ENCODE measurements around the gene ACTL7A. TPM values are rescaled to one million over a fixed set of nuclear protein-coding genes. Genes with fewer than 3 reads are reported as not detected.

The ACTL7A gene
- total RNA-seq, 2 donors from 2014 or later, result not detected

DNA sequence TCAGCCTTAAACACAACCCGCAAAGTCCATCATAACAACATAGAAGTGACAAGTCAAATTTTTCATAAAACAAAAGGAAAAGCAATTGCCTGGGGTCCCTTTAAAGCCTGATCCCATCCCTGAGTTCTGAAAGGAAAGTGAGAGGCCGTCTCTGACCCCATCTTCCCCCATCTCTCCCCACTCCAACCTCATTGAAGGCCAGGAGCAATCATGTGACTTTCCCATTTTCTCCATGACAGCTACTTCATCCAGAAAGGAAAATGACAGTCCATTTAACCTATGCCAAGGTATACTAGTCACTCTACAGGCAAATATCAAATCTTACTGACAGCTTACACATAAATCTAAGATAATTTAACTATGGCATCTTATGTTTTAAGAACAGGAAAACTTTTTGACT is 15.5 kb downstream of the ACTL7A start:
- no peaks in the 10 kb centered on the region for H3K4me1 ChIP-seq
- no peak overlapping the region for H3K27ac ChIP-seq
- no peaks in the 10 kb centered on the region for H3K27me3 ChIP-seq
- peaks cover 14% of the 10 kb centered on the region for H3K36me3 ChIP-seq
- H3K4me3 ChIP-seq, result no peak overlapping the region
- intact Hi-C loops (cut with DNase I), result no loop called here
- no peak overlapping the region for H3K9ac ChIP-seq (ENCODE audit: low read depth in 2 of 2, low read length in 2 of 2)
- TF ChIP-seq, protein P1, sequence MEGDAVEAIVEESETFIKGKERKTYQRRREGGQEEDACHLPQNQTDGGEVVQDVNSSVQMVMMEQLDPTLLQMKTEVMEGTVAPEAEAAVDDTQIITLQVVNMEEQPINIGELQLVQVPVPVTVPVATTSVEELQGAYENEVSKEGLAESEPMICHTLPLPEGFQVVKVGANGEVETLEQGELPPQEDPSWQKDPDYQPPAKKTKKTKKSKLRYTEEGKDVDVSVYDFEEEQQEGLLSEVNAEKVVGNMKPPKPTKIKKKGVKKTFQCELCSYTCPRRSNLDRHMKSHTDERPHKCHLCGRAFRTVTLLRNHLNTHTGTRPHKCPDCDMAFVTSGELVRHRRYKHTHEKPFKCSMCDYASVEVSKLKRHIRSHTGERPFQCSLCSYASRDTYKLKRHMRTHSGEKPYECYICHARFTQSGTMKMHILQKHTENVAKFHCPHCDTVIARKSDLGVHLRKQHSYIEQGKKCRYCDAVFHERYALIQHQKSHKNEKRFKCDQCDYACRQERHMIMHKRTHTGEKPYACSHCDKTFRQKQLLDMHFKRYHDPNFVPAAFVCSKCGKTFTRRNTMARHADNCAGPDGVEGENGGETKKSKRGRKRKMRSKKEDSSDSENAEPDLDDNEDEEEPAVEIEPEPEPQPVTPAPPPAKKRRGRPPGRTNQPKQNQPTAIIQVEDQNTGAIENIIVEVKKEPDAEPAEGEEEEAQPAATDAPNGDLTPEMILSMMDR (IDR thresholded peaks at IDR 0.05), result no peak
- no peaks in the 10 kb centered on the region for H3K9me3 ChIP-seq
- DNase-seq, result no peak

DNA sequence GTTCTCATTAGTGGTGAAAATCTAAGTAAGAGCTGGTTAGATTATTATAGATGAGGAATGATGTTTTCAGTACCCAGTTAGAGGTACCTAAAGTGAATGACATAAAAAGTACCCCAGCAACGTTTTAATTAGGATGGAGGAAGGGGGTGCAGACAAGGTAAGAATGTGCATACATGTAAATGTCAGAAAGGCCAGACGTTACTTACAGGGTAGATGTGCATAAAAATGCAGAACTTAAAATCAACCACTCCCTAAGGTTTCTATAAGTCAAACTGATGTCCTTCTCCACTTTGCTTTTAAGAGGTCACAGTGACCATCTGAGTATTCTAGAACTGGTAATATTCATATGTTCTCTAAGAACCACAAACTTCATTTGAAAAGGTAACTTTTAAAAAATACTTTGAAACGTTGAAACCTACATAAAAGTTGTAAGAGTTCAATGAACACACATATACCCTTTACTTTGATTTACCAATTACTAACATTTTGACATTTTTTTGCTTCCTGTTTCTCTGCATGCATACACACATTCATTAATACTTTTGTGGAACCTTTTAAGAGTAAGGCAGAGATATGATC is 18.8 kb downstream of the ACTL7A start:
- intact Hi-C loops (cut with DNase I), result no loop called here
- H3K36me3 ChIP-seq, result peaks cover 14% of the 10 kb centered on the region
- H3K9ac ChIP-seq (ENCODE audit: low read depth in 2 of 2, low read length in 2 of 2), result no peak overlapping the region

DNA sequence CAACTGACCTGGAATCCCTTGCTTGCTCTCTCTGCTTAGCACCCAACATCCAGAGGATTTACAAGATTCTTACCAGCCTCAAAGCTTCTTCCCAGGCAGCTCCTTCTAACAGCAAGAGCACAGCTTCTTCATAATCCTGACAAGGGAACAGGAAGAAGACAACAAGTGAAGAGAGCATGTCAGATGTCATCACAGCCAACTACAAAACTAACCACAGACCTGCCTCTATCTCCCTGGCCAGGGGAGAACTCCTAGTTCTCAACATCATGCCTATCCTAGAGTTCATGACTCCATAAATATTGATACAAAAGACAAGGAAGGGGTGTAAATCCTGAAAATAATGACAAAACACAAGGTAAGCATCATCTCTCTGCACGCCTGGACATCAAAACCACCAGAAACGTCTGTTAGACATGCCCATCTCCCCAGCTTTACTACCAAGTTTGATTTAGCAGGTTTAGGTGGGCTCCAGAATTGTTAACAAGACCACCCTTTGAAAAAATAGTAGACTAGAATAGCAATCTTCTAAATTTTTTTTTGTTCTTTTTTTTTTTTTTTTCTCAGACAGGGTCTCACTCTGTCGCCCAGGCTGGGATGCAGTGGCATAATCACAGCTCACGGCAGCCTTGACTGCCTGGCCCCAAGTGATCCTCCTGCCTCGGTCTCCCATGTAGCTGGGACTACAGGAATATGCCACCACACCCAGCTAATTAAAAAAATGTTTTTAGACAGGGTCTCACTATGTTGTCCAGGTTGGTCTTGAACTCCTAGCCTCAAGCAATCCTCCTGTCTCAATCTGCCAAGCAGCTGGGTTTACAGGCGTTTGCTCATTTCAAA is 20.2 kb downstream of the ACTL7A start:
- H3K4me3 ChIP-seq, result no peak overlapping the region
- TF ChIP-seq, protein P1 (IDR thresholded peaks at IDR 0.05), result no peak
- peaks cover 14% of the 10 kb centered on the region for H3K36me3 ChIP-seq
- H3K27me3 ChIP-seq, result no peaks in the 10 kb centered on the region
- H3K4me1 ChIP-seq, result no peaks in the 10 kb centered on the region
- no peak overlapping the region for H3K27ac ChIP-seq
- intact Hi-C loops (cut with DNase I), result no loop called here
- H3K9ac ChIP-seq (ENCODE audit: low read depth in 2 of 2, low read length in 2 of 2), result no peak overlapping the region
- no peak for DNase-seq
- no peaks in the 10 kb centered on the region for H3K9me3 ChIP-seq

More for the DNA sequence above, 18.8 kb downstream of the ACTL7A start:
- TF ChIP-seq, protein P1 (IDR thresholded peaks at IDR 0.05), result no peak
- Histone ChIP-seq H3K4me3 (no peak overlapping the region), H3K9me3 (no peaks in the 10 kb centered on the region), H3K27ac (no peak overlapping the region), H3K27me3 (no peaks in the 10 kb centered on the region), H3K4me1 (no peaks in the 10 kb centered on the region)
- no peak for DNase-seq

DNA sequence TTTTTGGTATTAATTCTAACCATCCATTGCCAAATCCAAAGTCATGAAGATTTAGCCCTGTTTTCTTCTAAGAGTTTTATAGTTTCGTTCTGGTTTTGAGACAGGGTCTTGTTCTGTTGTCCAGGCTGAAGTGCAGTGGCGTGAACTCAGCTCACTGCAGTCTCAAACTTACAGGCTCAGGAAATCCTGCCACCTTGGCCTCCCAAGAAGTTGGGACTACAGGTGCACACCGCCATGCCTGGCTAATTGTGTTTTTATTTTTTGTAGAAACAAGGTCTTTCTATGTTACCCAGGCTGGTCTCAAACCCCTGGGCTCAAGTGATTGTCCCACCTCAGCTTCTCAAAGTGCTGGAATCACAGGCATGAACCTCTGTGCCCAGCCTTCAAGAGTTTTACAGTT is 21.0 kb downstream of the ACTL7A start:
- Histone ChIP-seq H3K27me3 (no peaks in the 10 kb centered on the region), H3K27ac (no peak overlapping the region), H3K4me3 (no peak overlapping the region), H3K9me3 (no peaks in the 10 kb centered on the region), H3K4me1 (no peaks in the 10 kb centered on the region), H3K36me3 (peaks cover 9% of the 10 kb centered on the region), H3K9ac (ENCODE audit: low read depth in 2 of 2, low read length in 2 of 2) (no peak overlapping the region)
- intact Hi-C loops (cut with DNase I), result no loop called here
- no peak for DNase-seq
- TF ChIP-seq, protein P1 (IDR thresholded peaks at IDR 0.05), result no peak

DNA sequence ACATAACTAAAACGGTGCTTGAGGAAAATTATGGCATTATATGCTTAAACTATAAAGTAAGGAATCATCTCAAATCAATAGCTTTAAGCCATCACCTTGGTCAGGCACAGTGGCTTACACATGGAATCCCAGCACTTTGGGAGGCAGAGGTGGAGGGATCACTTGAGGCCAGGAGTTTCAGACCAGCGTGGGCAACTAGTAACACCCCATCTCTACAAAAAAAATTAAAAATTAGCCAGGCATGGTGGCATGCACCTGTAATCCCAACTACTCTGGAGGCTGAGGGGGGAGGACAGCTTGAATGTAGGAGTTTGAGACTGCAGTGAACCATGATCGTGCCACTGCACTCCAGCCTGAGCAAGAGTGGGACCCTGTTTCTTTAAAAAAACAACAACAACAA is 22.6 kb downstream of the ACTL7A start:
- Histone ChIP-seq H3K27ac (no peak overlapping the region), H3K4me1 (no peaks in the 10 kb centered on the region), H3K36me3 (peaks cover 4% of the 10 kb centered on the region), H3K27me3 (no peaks in the 10 kb centered on the region), H3K9ac (ENCODE audit: low read depth in 2 of 2, low read length in 2 of 2) (no peak overlapping the region), H3K9me3 (no peaks in the 10 kb centered on the region), H3K4me3 (no peak overlapping the region)
- DNase-seq, result no peak
- intact Hi-C loops (cut with DNase I), result no loop called here
- TF ChIP-seq, protein P1 (IDR thresholded peaks at IDR 0.05), result no peak

Measured in colonic mucosa (tissue), 4 donors.